Endothelial cell of umbilical vein (primary cell): ENCODE measurements around the gene GPR137.

Experiments used
- CTCF ChIP-seq, 2 donors: IDR thresholded peaks; 1 replicate in 1 of 2; 2 replicates in 1 of 2; pipeline ENCODE4 v1.5.1; 2011; ENCODE audit warnings: low read length in 2 of 2, mild to moderate bottlenecking in 2 of 2, moderate library complexity in 2 of 2, control low read depth in 1 of 2, inconsistent platforms in 1 of 2, low read depth in 1 of 2; ENCODE audit not compliant: insufficient read depth in 1 of 2; ENCODE audit errors: extremely low read depth in 1 of 2
- EZH2 ChIP-seq: IDR thresholded peaks from 2 replicates; pipeline ENCODE4 v1.6.1; 2012; ENCODE audit warnings: borderline replicate concordance, low read depth, mild to moderate bottlenecking, moderate library complexity, low read length, inconsistent platforms; ENCODE audit not compliant: severe bottlenecking
- FOS ChIP-seq: IDR thresholded peaks from 2 replicates; pipeline ENCODE4 v1.6.1; 2011; ENCODE audit warnings: mild to moderate bottlenecking, low read length, moderate library complexity, borderline replicate concordance; ENCODE audit not compliant: insufficient read depth
- GATA2 ChIP-seq: IDR thresholded peaks from 2 replicates; pipeline ENCODE4 v1.7.0; 2011; ENCODE audit warnings: low read depth, mild to moderate bottlenecking, moderate library complexity, mixed read lengths, low read length; ENCODE audit not compliant: insufficient read length, insufficient read depth
- JUN ChIP-seq: IDR thresholded peaks from 2 replicates; pipeline ENCODE4 v1.6.1; 2011; ENCODE audit warnings: borderline replicate concordance, low read depth; ENCODE audit not compliant: insufficient read length, insufficient read depth
- MYC ChIP-seq: IDR thresholded peaks from one replicate; pipeline ENCODE4 v1.6.1; 2011; ENCODE audit warnings: mild to moderate bottlenecking, low read depth, low read length
- POLR2A ChIP-seq: IDR thresholded peaks from 2 replicates; pipeline ENCODE4 v1.6.1; 2012; ENCODE audit warnings: low read depth, mild to moderate bottlenecking, control low read depth, low read length
- POLR2AphosphoS5 ChIP-seq: IDR thresholded peaks from 2 replicates; pipeline ENCODE4 v1.6.1; 2012; ENCODE audit warnings: low read depth, mild to moderate bottlenecking, control low read depth, low read length, moderate library complexity; ENCODE audit not compliant: insufficient read depth

- TF ChIP-seq POLR2A, result no peak
- TF ChIP-seq CTCF (IDR thresholded peaks at IDR 0.05; ENCODE audit: extremely low read depth in 1 of 2, insufficient read depth in 1 of 2, low read depth in 1 of 2, low read length in 2 of 2), result no peak
- TF ChIP-seq POLR2AphosphoS5, result no peak
- TF ChIP-seq FOS, result no peak
- TF ChIP-seq GATA2, result no peak
- no peak for TF ChIP-seq EZH2
- no peak for TF ChIP-seq JUN
- TF ChIP-seq MYC, result no peak
Observed at GRCh38 chr11:64321026-64321425, 35.4 kb downstream of the GPR137 start.
